ENCODE data around the gene PLEKHH2. TPM values are rescaled to one million over a fixed set of nuclear protein-coding genes. Genes with fewer than 3 reads are reported as not detected.

Gene PLEKHH2
- total RNA-seq, 1 experiment from 2014 or later = 0.93 TPM

DNA sequence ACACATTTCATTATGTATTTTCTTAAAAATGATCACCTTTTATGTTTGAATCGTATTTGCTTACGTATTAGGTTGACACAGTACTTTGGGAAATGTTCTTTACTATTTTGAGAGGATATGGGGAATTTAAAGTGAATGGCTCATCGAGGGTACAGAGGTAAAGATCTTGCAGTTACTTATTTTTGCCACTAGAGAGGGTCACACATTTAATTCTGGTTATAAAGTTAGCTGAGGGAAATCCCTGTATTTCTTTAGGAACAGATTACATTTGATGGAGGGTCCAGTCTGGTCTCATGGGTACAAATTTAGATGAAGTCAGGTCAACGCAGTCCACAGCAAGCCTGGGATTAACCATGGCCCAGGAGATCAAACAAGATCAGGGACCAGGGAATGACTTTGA is 161.2 kb downstream of the PLEKHH2 start:
- POLR2A ChIA-PET = no interaction called here
- peak; percentile 10 for DNase-seq (ENCODE audit: unreplicated experiment)

DNA sequence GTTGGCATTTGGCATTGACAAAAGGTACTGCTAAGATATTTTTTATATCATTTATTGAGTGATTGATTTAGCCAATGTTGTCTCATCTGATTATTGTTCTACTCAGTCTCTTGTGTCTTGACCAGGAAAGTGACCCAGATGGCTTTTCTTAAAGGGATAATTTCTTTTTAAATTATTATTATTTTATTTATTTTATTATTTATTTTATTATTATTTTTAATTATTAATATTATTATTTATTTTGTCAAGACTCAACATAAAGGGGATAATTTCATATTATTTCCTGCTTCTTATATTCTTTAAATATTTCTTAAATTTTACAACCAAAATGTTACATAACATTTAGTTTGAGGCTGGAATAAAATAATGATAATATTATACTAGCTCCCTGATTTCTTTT is 163.8 kb downstream of the PLEKHH2 start:
- DNase-seq (ENCODE audit: unreplicated experiment) = no peak
- Mint-ChIP-seq H3K9me3 (ENCODE audit: unreplicated experiment) (no peaks in the 10 kb centered on the region), H3K36me3 (ENCODE audit: insufficient read depth, unreplicated experiment) (peaks cover 29% of the 10 kb centered on the region), H3K4me1 (ENCODE audit: insufficient read depth, unreplicated experiment) (no peaks in the 10 kb centered on the region), H3K4me3 (ENCODE audit: unreplicated experiment) (no peak overlapping the region), H3K27ac (ENCODE audit: low read depth, unreplicated experiment) (no peak overlapping the region), H3K27me3 (ENCODE audit: insufficient read depth, unreplicated experiment) (no peaks in the 10 kb centered on the region)
- CTCF ChIA-PET = no interaction called here
- intact Hi-C loops (cut with micrococcal nuclease) = no loop called here
- TF ChIP-seq, protein P1, sequence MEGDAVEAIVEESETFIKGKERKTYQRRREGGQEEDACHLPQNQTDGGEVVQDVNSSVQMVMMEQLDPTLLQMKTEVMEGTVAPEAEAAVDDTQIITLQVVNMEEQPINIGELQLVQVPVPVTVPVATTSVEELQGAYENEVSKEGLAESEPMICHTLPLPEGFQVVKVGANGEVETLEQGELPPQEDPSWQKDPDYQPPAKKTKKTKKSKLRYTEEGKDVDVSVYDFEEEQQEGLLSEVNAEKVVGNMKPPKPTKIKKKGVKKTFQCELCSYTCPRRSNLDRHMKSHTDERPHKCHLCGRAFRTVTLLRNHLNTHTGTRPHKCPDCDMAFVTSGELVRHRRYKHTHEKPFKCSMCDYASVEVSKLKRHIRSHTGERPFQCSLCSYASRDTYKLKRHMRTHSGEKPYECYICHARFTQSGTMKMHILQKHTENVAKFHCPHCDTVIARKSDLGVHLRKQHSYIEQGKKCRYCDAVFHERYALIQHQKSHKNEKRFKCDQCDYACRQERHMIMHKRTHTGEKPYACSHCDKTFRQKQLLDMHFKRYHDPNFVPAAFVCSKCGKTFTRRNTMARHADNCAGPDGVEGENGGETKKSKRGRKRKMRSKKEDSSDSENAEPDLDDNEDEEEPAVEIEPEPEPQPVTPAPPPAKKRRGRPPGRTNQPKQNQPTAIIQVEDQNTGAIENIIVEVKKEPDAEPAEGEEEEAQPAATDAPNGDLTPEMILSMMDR (IDR thresholded peaks at IDR 0.05; ENCODE audit: unreplicated experiment) = no peak
- BruUV-seq (replicated peaks) = no TSS peak
- POLR2A ChIA-PET = interaction anchor here (0.6 to 1.2 kb wide), 2 partner anchors 26 to 102 kb away, joined by 3 to 4 read pairs; partner anchors contain the start of gene DYNC2LI1

More for the DNA sequence above, 161.2 kb downstream of the PLEKHH2 start:
- BruUV-seq (replicated peaks) = no TSS peak
- Mint-ChIP-seq H3K36me3 (ENCODE audit: insufficient read depth, unreplicated experiment) (peaks cover 20% of the 10 kb centered on the region), H3K27me3 (ENCODE audit: insufficient read depth, unreplicated experiment) (no peaks in the 10 kb centered on the region), H3K27ac (ENCODE audit: low read depth, unreplicated experiment) (no peak overlapping the region), H3K4me3 (ENCODE audit: unreplicated experiment) (no peak overlapping the region), H3K9me3 (ENCODE audit: unreplicated experiment) (no peaks in the 10 kb centered on the region), H3K4me1 (ENCODE audit: insufficient read depth, unreplicated experiment) (no peaks in the 10 kb centered on the region)
- TF ChIP-seq, protein P1 (IDR thresholded peaks at IDR 0.05; ENCODE audit: unreplicated experiment) = no peak
- intact Hi-C loops (cut with micrococcal nuclease) = no loop called here
- CTCF ChIA-PET = interaction anchor here (1.0 kb wide), 1 partner anchor 8 kb away, joined by 5 read pairs; no protein-coding TSS in a partner anchor

DNA sequence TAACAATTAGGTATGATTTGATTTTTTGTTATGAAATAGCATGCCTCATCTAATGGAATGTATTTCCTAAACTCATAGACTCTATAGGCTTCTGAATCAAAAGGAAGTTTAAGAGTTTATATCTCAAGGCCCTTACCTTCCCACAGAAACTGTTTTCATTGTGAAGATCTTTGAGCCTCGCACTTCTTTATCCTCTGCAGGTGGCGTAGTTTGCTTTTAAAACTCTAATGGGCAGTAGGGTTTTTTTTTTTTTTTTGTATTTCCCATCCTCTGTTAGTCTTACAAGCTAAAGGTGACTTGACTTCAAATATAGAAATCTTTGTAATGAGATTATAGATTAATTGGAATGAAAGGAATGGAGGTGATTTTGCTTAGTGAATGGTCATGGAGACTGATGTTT is 165.1 kb downstream of the PLEKHH2 start:
- BruUV-seq (replicated peaks) = no TSS peak
- ChIA-PET CTCF (interaction anchor here (0.9 kb wide), 1 partner anchor 196 kb away, joined by 3 read pairs; no protein-coding TSS in a partner anchor), POLR2A (no interaction called here)
- no peaks in the 10 kb centered on the region for H3K27me3 Mint-ChIP-seq (ENCODE audit: insufficient read depth, unreplicated experiment)
- peaks cover 31% of the 10 kb centered on the region for H3K36me3 Mint-ChIP-seq (ENCODE audit: insufficient read depth, unreplicated experiment)
- H3K4me1 Mint-ChIP-seq (ENCODE audit: insufficient read depth, unreplicated experiment) = no peaks in the 10 kb centered on the region
- H3K9me3 Mint-ChIP-seq (ENCODE audit: unreplicated experiment) = no peaks in the 10 kb centered on the region
- intact Hi-C loops (cut with micrococcal nuclease) = no loop called here
- no peak overlapping the region for H3K4me3 Mint-ChIP-seq (ENCODE audit: unreplicated experiment)
- no peak for DNase-seq (ENCODE audit: unreplicated experiment)
- no peak overlapping the region for H3K27ac Mint-ChIP-seq (ENCODE audit: low read depth, unreplicated experiment)
- TF ChIP-seq, protein P1 (IDR thresholded peaks at IDR 0.05; ENCODE audit: unreplicated experiment) = no peak

DNA sequence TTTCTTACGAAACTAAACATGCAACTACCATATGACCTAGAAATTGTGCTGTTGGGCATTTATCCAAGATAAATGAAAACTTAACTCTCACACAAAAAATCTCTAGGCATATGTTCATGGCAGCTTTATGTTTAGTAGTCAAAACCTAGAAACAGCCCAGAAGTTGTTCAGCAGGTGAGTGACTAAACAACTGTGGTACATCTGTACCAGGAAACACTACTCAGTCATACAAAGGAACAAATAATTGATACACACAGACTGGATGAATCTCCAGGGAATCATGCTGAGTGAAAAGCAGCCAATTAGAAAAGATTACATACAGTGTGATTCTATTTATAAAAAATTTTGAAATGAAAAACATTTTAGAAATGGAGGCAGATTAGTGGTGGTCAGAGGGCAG is 166.1 kb downstream of the PLEKHH2 start:
- CTCF ChIA-PET = no interaction called here
- DNase-seq (ENCODE audit: unreplicated experiment) = peak; percentile 11
- TF ChIP-seq, protein P1 (IDR thresholded peaks at IDR 0.05; ENCODE audit: unreplicated experiment) = no peak
- Mint-ChIP-seq H3K9me3 (ENCODE audit: unreplicated experiment) (no peaks in the 10 kb centered on the region), H3K4me3 (ENCODE audit: unreplicated experiment) (no peak overlapping the region), H3K27me3 (ENCODE audit: insufficient read depth, unreplicated experiment) (no peaks in the 10 kb centered on the region), H3K4me1 (ENCODE audit: insufficient read depth, unreplicated experiment) (no peaks in the 10 kb centered on the region), H3K27ac (ENCODE audit: low read depth, unreplicated experiment) (no peak overlapping the region), H3K36me3 (ENCODE audit: insufficient read depth, unreplicated experiment) (peaks cover 33% of the 10 kb centered on the region)
- intact Hi-C loops (cut with micrococcal nuclease) = no loop called here
- BruUV-seq (replicated peaks) = no TSS peak
- POLR2A ChIA-PET = no interaction called here
